Fibroblast of pulmonary artery (primary cell): Measurements from ENCODE around the gene SNRPA.

Experiments
- DNase-seq: peaks from one replicate; pipeline ENCODE4 v3.0.0-alpha.2; 2010; ENCODE audit warnings: low read depth
- H3K4me3 ChIP-seq: replicated peaks from 2 replicates; pipeline ENCODE4 v1.5.1; 2011; ENCODE audit warnings: low read depth, mild to moderate bottlenecking, control low read depth, low read length, moderate library complexity
- TF ChIP-seq, protein P1 (sequence below): IDR thresholded peaks from 2 replicates; pipeline ENCODE4 v1.5.1; 2011; ENCODE audit warnings: mild to moderate bottlenecking, control low read depth, low read length, inconsistent platforms; ENCODE audit errors: missing control alignments

SNRPA gene

DNA sequence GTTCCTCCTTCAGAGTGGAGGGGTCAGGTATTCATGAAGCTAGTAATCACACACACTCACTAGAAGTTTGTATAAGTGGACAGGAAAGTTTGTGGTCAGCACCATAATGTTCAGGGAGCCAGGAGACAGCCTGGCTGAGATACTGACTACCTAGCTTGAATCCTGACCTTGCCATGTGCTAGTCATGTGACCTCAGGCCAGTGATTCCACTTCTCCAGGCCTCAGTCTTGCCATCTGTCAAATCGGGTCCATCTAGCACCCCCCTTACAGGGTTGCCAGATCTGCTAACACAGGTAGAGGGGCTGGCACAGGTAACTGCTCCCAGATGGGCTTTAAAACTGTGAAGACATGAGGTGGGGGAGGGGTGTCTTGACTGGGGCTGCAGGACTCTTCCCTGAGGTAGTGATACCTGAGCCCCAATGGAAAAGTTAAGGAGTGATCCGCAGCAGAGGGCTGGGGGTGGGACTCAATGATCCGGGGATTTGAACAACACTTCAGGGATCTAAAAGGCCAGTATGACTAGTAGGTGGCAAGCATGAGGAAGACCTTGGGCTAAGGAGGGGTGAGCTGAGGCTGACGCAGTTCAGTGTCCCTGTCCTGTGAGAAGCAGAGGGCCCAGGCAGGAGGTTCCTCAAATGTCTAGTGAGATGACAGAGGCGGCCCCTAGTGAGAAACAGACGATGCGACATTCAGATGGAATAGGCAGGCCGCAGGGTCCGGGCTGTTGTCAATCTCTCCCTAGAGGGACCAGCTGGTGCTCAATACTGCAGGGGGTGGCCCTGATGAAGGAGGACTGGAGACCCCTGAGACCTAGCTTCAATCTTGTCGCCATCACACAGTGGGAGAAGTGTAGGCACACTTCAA, 9.2 kb upstream of the SNRPA start:
- TF ChIP-seq, protein P1, sequence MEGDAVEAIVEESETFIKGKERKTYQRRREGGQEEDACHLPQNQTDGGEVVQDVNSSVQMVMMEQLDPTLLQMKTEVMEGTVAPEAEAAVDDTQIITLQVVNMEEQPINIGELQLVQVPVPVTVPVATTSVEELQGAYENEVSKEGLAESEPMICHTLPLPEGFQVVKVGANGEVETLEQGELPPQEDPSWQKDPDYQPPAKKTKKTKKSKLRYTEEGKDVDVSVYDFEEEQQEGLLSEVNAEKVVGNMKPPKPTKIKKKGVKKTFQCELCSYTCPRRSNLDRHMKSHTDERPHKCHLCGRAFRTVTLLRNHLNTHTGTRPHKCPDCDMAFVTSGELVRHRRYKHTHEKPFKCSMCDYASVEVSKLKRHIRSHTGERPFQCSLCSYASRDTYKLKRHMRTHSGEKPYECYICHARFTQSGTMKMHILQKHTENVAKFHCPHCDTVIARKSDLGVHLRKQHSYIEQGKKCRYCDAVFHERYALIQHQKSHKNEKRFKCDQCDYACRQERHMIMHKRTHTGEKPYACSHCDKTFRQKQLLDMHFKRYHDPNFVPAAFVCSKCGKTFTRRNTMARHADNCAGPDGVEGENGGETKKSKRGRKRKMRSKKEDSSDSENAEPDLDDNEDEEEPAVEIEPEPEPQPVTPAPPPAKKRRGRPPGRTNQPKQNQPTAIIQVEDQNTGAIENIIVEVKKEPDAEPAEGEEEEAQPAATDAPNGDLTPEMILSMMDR, result no peak
- H3K4me3 ChIP-seq, result no peak overlapping the region
- no peak for DNase-seq

DNA sequence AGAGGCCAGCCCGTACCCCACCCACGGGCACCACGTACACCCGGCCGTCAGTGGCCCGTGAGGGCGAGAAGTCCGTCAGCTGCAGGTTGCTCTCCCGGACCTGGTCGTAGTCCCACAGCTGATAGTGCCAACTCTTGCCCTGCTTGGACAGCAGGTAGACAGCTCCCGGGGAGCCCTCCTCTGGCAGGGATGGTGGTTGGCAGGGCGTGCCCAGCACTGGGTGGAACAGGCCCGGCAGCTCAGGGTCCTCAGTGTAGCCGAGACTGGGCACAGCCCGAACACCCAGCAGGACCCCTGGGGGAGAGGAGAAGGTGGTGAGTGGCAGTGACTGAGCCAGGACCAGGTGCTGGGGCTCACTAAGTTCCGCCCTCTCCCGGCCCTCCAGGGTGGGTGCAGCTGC, 8.5 kb upstream of the SNRPA start:
- TF ChIP-seq, protein P1, result no peak
- H3K4me3 ChIP-seq, result no peak overlapping the region
- DNase-seq, result no peak

DNA sequence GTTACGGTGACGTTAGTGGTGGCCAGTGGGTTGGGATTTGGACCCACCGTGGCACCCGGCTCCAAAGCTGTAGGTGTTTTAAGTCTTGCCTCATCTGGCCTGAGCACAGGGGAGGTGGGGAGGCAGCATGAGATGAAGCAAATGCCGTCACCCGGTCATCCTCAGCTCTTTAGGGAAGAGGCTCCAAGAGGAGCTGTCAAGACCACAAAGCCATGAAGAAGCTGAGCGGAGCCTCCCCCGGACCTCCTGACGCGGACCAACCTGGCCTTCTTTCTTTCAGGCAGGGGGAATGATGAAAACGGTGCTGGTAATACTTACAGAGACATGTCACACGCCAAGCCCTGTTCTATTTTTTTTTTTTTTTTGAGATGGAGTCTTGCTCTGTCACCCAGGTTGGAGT, 8.1 kb upstream of the SNRPA start:
- DNase-seq, result no peak
- H3K4me3 ChIP-seq, result no peak overlapping the region
- TF ChIP-seq, protein P1, result no peak

DNA sequence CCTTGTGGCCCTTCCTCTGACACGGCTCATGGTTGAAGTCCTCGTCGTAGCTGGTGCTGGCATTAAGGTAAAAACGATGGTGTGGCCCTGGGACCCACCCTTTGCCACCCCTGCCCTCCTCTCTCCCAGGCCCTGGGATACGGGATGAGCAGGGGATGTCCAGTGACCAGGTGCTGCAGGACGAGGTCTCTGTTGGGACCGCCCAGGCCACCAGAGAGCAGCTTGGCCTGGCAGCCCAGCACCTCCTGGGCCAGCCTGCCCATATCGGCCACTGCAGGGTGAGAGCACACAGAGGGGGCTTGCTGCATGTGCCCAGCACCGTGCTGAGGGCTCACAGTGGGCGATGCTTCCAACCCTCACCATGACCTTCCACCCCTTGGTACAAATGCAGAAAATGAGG, 7.1 kb upstream of the SNRPA start:
- TF ChIP-seq, protein P1, result no peak
- no peak overlapping the region for H3K4me3 ChIP-seq
- DNase-seq, result no peak

DNA sequence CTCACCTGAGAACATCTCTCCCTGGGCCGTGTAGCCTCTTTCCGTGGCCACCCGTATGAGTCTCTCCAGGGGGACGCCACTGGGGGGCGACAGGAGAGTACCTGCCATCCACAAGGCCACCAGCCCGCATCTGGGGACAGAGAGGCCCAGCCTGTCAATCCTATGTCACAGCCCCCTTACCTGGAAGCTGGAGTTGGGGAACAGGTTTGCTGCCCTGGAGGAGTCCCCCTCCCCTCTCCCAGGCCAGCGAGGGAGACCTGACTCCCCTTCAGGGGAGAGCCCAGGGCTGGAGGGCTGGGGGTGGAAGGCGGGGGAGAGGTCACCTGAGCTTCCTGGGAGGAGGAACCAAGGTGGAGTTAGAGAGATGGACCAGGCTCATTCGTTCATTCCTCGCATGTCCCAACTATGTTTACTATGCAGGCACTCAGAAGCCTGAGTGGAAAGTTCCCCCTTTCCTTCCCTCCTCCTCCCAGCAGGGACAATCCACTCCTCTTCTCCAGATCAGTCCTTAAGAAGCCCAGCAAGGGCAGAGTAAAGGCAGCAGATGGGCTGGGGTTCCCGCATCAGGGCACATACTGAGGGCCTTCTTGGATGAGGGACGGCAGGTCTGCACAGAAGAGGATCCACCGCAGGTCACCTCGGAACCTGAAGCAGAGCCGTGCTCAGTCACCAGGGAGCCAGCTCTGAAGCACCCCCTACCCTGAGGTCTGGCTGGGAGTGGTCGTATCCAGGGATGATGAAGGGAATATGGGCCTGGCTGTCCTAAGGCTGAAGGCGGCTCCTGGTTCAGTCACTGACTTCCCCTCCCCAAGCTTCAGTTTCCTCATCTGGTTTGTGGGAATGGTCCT, 6.2 kb upstream of the SNRPA start:
- H3K4me3 ChIP-seq, result no peak overlapping the region
- TF ChIP-seq, protein P1, result no peak
- DNase-seq, result no peak

DNA sequence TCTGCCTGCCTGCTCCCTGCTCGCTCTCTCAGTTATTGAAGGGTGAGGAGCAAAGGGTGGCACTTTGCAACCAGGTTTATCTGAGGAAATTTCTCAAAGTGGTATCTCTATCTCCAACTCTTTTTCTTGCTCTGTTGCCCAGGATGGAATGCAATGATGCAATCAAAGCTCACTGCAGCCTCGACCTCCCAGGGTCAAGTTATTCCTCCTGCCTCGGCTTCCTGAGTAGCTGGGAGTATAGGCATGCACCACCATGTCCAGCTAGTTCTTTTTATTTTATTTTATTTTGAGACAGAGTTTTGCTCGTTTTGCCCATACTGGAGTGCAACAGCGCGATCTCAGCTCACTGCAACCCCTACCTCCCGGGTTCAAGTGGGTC, 5.6 kb upstream of the SNRPA start:
- H3K4me3 ChIP-seq, result no peak overlapping the region
- peak; percentile 70 for DNase-seq
- TF ChIP-seq, protein P1, result no peak
